Prostate gland (tissue), 2 donors: ENCODE results near the gene AVPR1B. TPM values are rescaled to one million over a fixed set of nuclear protein-coding genes. Genes with fewer than 3 reads are reported as not detected.
A peak's percentile ranks its signal among the peaks of the same experiment; 100 is the strongest.

Experiments used
- DNase-seq: peaks from one replicate; pipeline ENCODE4 v3.0.0-alpha.2; 2019; ENCODE audit warnings: low spot score
- H3K27ac ChIP-seq, 2 donors: fragments of 200-600 bp; sonication (generic); 2 replicates each; pipeline ENCODE4 v1.5.1; 2017 to 2019
- H3K27me3 ChIP-seq: fragments of 200-600 bp; sonication (generic); replicated peaks from 2 replicates; pipeline ENCODE4 v1.5.1; 2019; ENCODE audit not compliant: insufficient read depth
- H3K36me3 ChIP-seq, 2 donors: fragments of 200-600 bp; sonication (generic); 1 replicate in 1 of 2; 2 replicates in 1 of 2; pipeline versions ENCODE4 v1.5.1 to v1.8.1; 2017 to 2019
- H3K4me1 ChIP-seq: fragments of 200-600 bp; sonication (generic); replicated peaks from 2 replicates; pipeline ENCODE4 v1.5.1; 2019
- H3K4me3 ChIP-seq, 2 donors: fragments of 200-600 bp; sonication (generic); 2 replicates each; pipeline ENCODE4 v1.5.1; 2017 to 2019
- H3K9me3 ChIP-seq: fragments of 200-600 bp; sonication (generic); 2 replicates; pipeline ENCODE4 v1.5.1; 2017
- CTCF ChIP-seq, 4 experiments: fragments of 200-600 bp in 2 of 4; fragments of 450-650 bp in 2 of 4; sonication (generic) in 2 of 4; IDR thresholded peaks; 1 replicate in 3 of 4; 2 replicates in 1 of 4; pipeline ENCODE4 v1.5.1; 2016 to 2019; ENCODE audit warnings: antibody characterized with exemption in 4 of 4, mild to moderate bottlenecking in 2 of 4, moderate library complexity in 2 of 4
- POLR2A ChIP-seq: fragments of 450-650 bp; IDR thresholded peaks from one replicate; pipeline ENCODE4 v1.6.1; 2016; ENCODE audit warnings: antibody characterized with exemption, mild to moderate bottlenecking
- POLR2AphosphoS5 ChIP-seq: sonication (generic); formaldehyde crosslinking; IDR thresholded peaks from one replicate; pipeline ENCODE4 v1.6.1; 2017; ENCODE audit warnings: antibody characterized with exemption
- WGBS: methylation state at CpG from one replicate; pipeline ENCODE4 v1.1.5; 2018; 5-methylcytosine and 5-hydroxymethylcytosine counted together
- intact Hi-C: fragments of 100-400 bp; cut with DNase I; formaldehyde crosslinking; loops from one replicate; pipeline ENCODE4 v1.14.2; 2022
- total RNA-seq, 2 donors: library from RNA; depleted of rRNA; stranded (reverse); fragments of >200 nt; gene quantifications; one replicate each; pipeline ENCODE4 v1.1.0, GENCODE V29; 2016

AVPR1B gene
- not detected for total RNA-seq

- Histone ChIP-seq H3K27me3 (no peaks in the 10 kb centered on the region), H3K4me1 (peaks cover 6% of the 10 kb centered on the region), H3K4me3 (peak within 1 kb of the TSS; percentile 15 to 28), H3K9me3 (no peaks in the 10 kb centered on the region), H3K27ac (no peak within 1 kb of the TSS), H3K36me3 (no peaks in the 10 kb centered on the region)
- WGBS, result under 1% methylated on average over 38 of the region's 55 CpGs
- peak; percentile 28 for DNase-seq
- TF ChIP-seq POLR2AphosphoS5, result no peak
- no peak for TF ChIP-seq CTCF (IDR thresholded peaks at IDR 0.05)
- no peak for TF ChIP-seq POLR2A
- intact Hi-C loops, result no loop called here
Measured at GRCh38 chr1:206117151-206117948, at the start of gene AVPR1B. AVPR1B (minus strand) TSS chr1:206117388; CDS start chr1:206116890, 498 bp downstream.

GRCh38 chr1:206145771-206146290 is 28.6 kb upstream of the AVPR1B start:
- no peak for DNase-seq
- TF ChIP-seq POLR2AphosphoS5 (no peak), CTCF (IDR thresholded peaks at IDR 0.05) (no peak), POLR2A (no peak)
- Histone ChIP-seq H3K27ac (no peak overlapping the region), H3K9me3 (no peaks in the 10 kb centered on the region), H3K4me3 (no peak overlapping the region), H3K36me3 (no peaks in the 10 kb centered on the region), H3K4me1 (no peaks in the 10 kb centered on the region), H3K27me3 (no peaks in the 10 kb centered on the region)
- WGBS, result 64% methylated on average over 3 of the region's 3 CpGs
- intact Hi-C loops, result no loop called here

- intact Hi-C loops, result no loop called here
- no peaks in the 10 kb centered on the region for H3K4me1 ChIP-seq
- no peak overlapping the region for H3K27ac ChIP-seq
- no peak for TF ChIP-seq POLR2A
- TF ChIP-seq POLR2AphosphoS5, result no peak
- H3K36me3 ChIP-seq, result no peaks in the 10 kb centered on the region
- DNase-seq, result no peak
- no peaks in the 10 kb centered on the region for H3K9me3 ChIP-seq
- 58% methylated on average over 2 of the region's 2 CpGs for WGBS
- no peak overlapping the region for H3K4me3 ChIP-seq
- no peaks in the 10 kb centered on the region for H3K27me3 ChIP-seq
Measured at GRCh38 chr1:206144605-206145004, 27.4 kb upstream of the AVPR1B start.

GRCh38 chr1:206143537-206144172 is 26.5 kb upstream of the AVPR1B start:
- H3K27ac ChIP-seq, result no peak overlapping the region
- no peak for TF ChIP-seq POLR2A
- TF ChIP-seq CTCF (IDR thresholded peaks at IDR 0.05), result no peak
- TF ChIP-seq POLR2AphosphoS5, result no peak
- DNase-seq, result no peak
- 78% methylated on average over 15 of the region's 15 CpGs for WGBS
- H3K27me3 ChIP-seq, result no peaks in the 10 kb centered on the region
- H3K36me3 ChIP-seq, result no peaks in the 10 kb centered on the region
- H3K4me1 ChIP-seq, result no peaks in the 10 kb centered on the region
- no peaks in the 10 kb centered on the region for H3K9me3 ChIP-seq
- H3K4me3 ChIP-seq, result no peak overlapping the region
- intact Hi-C loops, result no loop called here

- no peak for DNase-seq
- Histone ChIP-seq H3K4me1 (no peaks in the 10 kb centered on the region), H3K4me3 (no peak overlapping the region), H3K36me3 (no peaks in the 10 kb centered on the region), H3K27me3 (no peaks in the 10 kb centered on the region), H3K9me3 (no peaks in the 10 kb centered on the region), H3K27ac (no peak overlapping the region)
- TF ChIP-seq CTCF (IDR thresholded peaks at IDR 0.05), result no peak
- no peak for TF ChIP-seq POLR2AphosphoS5
- no peak for TF ChIP-seq POLR2A
- intact Hi-C loops, result no loop called here
- 97% methylated on average over 2 of the region's 2 CpGs for WGBS
Measured at GRCh38 chr1:206142770-206143169, 25.6 kb upstream of the AVPR1B start.
